Measurements from ENCODE around the gene NUDT19.
A peak's percentile ranks its signal among the peaks of the same experiment; 100 is the strongest.
"Not testable (repeated sequence)": the region's sequence is repeated elsewhere in the genome, so short reads cannot be mapped to it uniquely, and the experiment has no call there.

NUDT19 gene

GRCh38 chr19:32675720-32676185 lies 15.9 kb upstream of the NUDT19 start, which contains the start of gene RGS9BP:
Gene RGS9BP (plus strand): TSS chr19:32675848. CDS start chr19:32676264, 416 bp downstream.
- peak; percentile 89 for DNase-seq

GRCh38 chr19:32676186-32676894 lies 15.3 kb upstream of the NUDT19 start:
- no peak for DNase-seq

GRCh38 chr19:32676895-32677359 lies 14.7 kb upstream of the NUDT19 start:
- no peak for DNase-seq

GRCh38 chr19:32677657-32678056 lies 14.0 kb upstream of the NUDT19 start:
- peak; percentile 48 for DNase-seq

GRCh38 chr19:32680986-32681385 lies 10.6 kb upstream of the NUDT19 start:
- no peak for DNase-seq

GRCh38 chr19:32682317-32682716 lies 9.3 kb upstream of the NUDT19 start:
- DNase-seq = no peak

GRCh38 chr19:32686847-32687475 lies 4.7 kb upstream of the NUDT19 start:
- DNase-seq = no peak

- DNase-seq = no peak
Observed at GRCh38 chr19:32687681-32688080, 3.9 kb upstream of the NUDT19 start.

GRCh38 chr19:32688311-32688710 lies 3.3 kb upstream of the NUDT19 start:
- DNase-seq = no peak

GRCh38 chr19:32691952-32692726 lies 518 bp downstream of the NUDT19 start:
- no peak for DNase-seq

- no peak for DNase-seq
Observed at GRCh38 chr19:32692727-32693061, 1.1 kb downstream of the NUDT19 start.

- DNase-seq = not testable (repeated sequence)
Observed at GRCh38 chr19:32693151-32694108, 1.8 kb downstream of the NUDT19 start.

GRCh38 chr19:32694316-32694715 lies 2.7 kb downstream of the NUDT19 start:
- not testable (repeated sequence) for DNase-seq

GRCh38 chr19:32694851-32695250 lies 3.2 kb downstream of the NUDT19 start:
- DNase-seq = not testable (repeated sequence)

- DNase-seq = not testable (repeated sequence)
Observed at GRCh38 chr19:32695506-32695905, 3.9 kb downstream of the NUDT19 start.

GRCh38 chr19:32696771-32697170 lies 5.2 kb downstream of the NUDT19 start:
- DNase-seq = not testable (repeated sequence)

- DNase-seq = not testable (repeated sequence)
Observed at GRCh38 chr19:32700129-32700528, 8.5 kb downstream of the NUDT19 start.

- DNase-seq = no peak
Observed at GRCh38 chr19:32702010-32702409, 10.4 kb downstream of the NUDT19 start.

GRCh38 chr19:32704006-32704405 lies 12.4 kb downstream of the NUDT19 start:
- DNase-seq = not testable (repeated sequence)

GRCh38 chr19:32708457-32708856 lies 16.8 kb downstream of the NUDT19 start:
- no peak for DNase-seq

- DNase-seq = no peak
Observed at GRCh38 chr19:32709032-32709431, 17.4 kb downstream of the NUDT19 start.

GRCh38 chr19:32711747-32712146 lies 20.1 kb downstream of the NUDT19 start:
- no peak for DNase-seq
